Keratinocyte (primary cell): ENCODE data around the gene TMCC2.

Experiments used
- CTCF ChIP-seq, 3 experiments: IDR thresholded peaks in 1 of 3; conservative IDR thresholded peaks in 1 of 3; optimal IDR thresholded peaks in 1 of 3; 2 replicates in 2 of 3; 3 replicates in 1 of 3; pipeline versions ENCODE3 to v1.5.1; 2011; ENCODE audit warnings: low read length in 3 of 3, mild to moderate bottlenecking in 3 of 3, moderate library complexity in 2 of 3, control low read depth in 1 of 3, inconsistent platforms in 1 of 3; ENCODE audit not compliant: insufficient read depth in 2 of 3; ENCODE audit errors: extremely low read depth in 1 of 3
- EZH2 ChIP-seq: IDR thresholded peaks from one replicate; pipeline ENCODE4 v1.6.1; 2012; ENCODE audit warnings: inconsistent platforms, mild to moderate bottlenecking, low read length, moderate library complexity

DNA sequence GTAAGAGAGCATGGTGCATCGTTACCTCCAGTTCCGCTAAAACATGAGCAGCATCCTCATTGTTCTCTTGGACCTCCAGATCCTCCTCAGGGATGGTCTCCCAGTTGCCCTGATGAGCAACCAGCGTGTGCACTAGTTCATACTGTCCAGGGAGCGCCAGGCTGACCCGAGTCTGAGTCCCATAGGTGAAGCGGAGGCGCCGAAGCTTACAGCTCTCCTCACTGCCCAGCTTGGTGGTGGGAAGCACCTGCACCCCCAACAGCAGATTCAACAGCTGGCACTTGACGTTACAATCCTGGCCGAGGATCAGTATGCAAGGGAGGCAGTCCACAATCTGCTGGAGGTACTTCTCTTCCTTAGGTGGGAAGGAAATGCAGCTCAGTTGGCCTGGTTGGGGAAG is 40.3 kb upstream of the TMCC2 start:
- TF ChIP-seq CTCF (optimal IDR thresholded peaks at IDR 0.05 in 1 of 3, IDR thresholded peaks at IDR 0.05 in 1 of 3, conservative IDR thresholded peaks at IDR 0.05 in 1 of 3; ENCODE audit: extremely low read depth in 1 of 3, insufficient read depth in 2 of 3, low read length in 3 of 3): no peak
- TF ChIP-seq EZH2: no peak
